MM.1S (cell line): ENCODE data around the gene CDH12.
"Not testable (repeated sequence)": the region's sequence is repeated elsewhere in the genome, so short reads cannot be mapped to it uniquely, and the experiment has no call there.

Experiments used
- DNase-seq: peaks from one replicate; pipeline ENCODE4 v3.0.0-alpha.2; 2015
- H2AFZ ChIP-seq: fragments of 300-600 bp; sonication (generic); 2 replicates; pipeline ENCODE4 v1.6.0; 2016; ENCODE audit warnings: antibody characterized with exemption, low read length
- H3F3A ChIP-seq: fragments of 300-600 bp; sonication (generic); 2 replicates; pipeline ENCODE4 v1.6.1; 2016; ENCODE audit warnings: mild to moderate bottlenecking, antibody characterized with exemption, low read length, moderate library complexity, mixed read lengths; ENCODE audit not compliant: insufficient read depth
- H3K27ac ChIP-seq: fragments of 300-600 bp; sonication (generic); 2 replicates; pipeline ENCODE4 v1.5.1; 2016; ENCODE audit warnings: mild to moderate bottlenecking, low read length
- H3K27me3 ChIP-seq: fragments of 300-600 bp; sonication (generic); replicated peaks from 2 replicates; pipeline ENCODE4 v1.6.0; 2016; ENCODE audit warnings: low read length; ENCODE audit not compliant: insufficient read depth
- H3K36me3 ChIP-seq: fragments of 300-600 bp; sonication (generic); replicated peaks from 2 replicates; pipeline ENCODE4 v1.6.1; 2016; ENCODE audit warnings: mild to moderate bottlenecking, low read length, mixed read lengths; ENCODE audit not compliant: insufficient read depth
- H3K4me1 ChIP-seq: fragments of 300-600 bp; sonication (generic); 2 replicates; pipeline ENCODE4 v1.6.1; 2016; ENCODE audit warnings: low read length, mixed read lengths
- H3K4me2 ChIP-seq: fragments of 300-600 bp; sonication (generic); 2 replicates; pipeline ENCODE4 v1.6.0; 2016; ENCODE audit warnings: low read depth, low read length
- H3K4me3 ChIP-seq: fragments of 300-600 bp; sonication (generic); 2 replicates; pipeline ENCODE4 v1.5.1; 2016; ENCODE audit warnings: low read length, mixed read lengths
- H3K79me2 ChIP-seq: fragments of 300-600 bp; sonication (generic); 2 replicates; pipeline ENCODE4 v1.6.1; 2016; ENCODE audit warnings: mixed run types, low read length, mixed read lengths
- H3K9ac ChIP-seq: fragments of 300-600 bp; sonication (generic); 2 replicates; pipeline ENCODE4 v1.6.1; 2016; ENCODE audit warnings: low read length, mixed read lengths
- H3K9me2 ChIP-seq: fragments of 300-600 bp; sonication (generic); replicated peaks from 2 replicates; pipeline ENCODE4 v1.6.1; 2016; ENCODE audit warnings: mild to moderate bottlenecking, low read length, mixed read lengths; ENCODE audit not compliant: insufficient read depth
- H3K9me3 ChIP-seq: fragments of 300-600 bp; sonication (generic); replicated peaks from 2 replicates; pipeline ENCODE4 v1.6.1; 2016; ENCODE audit warnings: mild to moderate bottlenecking, low read length, mixed read lengths; ENCODE audit not compliant: insufficient read depth
- H4K20me1 ChIP-seq: fragments of 300-600 bp; sonication (generic); 2 replicates; pipeline ENCODE4 v1.6.1; 2016; ENCODE audit warnings: mild to moderate bottlenecking, low read length, moderate library complexity, mixed read lengths; ENCODE audit not compliant: insufficient read depth
- CTCF ChIP-seq: fragments of 300-600 bp; sonication (generic); IDR thresholded peaks from 2 replicates; pipeline ENCODE4 v1.5.1; 2016; ENCODE audit warnings: antibody characterized with exemption, low read length, mixed read lengths
- EZH2 ChIP-seq: fragments of 300-600 bp; sonication (generic); optimal IDR thresholded peaks from 2 replicates; pipeline ENCODE3; 2017; ENCODE audit warnings: low read depth, mild to moderate bottlenecking, antibody characterized with exemption, low read length, mixed read lengths
- EZH2phosphoT487 ChIP-seq: fragments of 300-600 bp; sonication (generic); IDR thresholded peaks from 2 replicates; pipeline ENCODE4 v1.6.1; 2018; ENCODE audit warnings: antibody characterized with exemption, low read length

CDH12 gene

GRCh38 chr5:22223079-22223478 lies 630.1 kb downstream of the CDH12 start:
- Histone ChIP-seq H3F3A (no peaks in the 10 kb centered on the region), H3K36me3 (no peaks in the 10 kb centered on the region), H3K9ac (no peak overlapping the region), H3K27ac (no peak overlapping the region), H3K9me2 (no peaks in the 10 kb centered on the region), H3K4me2 (no peak overlapping the region), H3K9me3 (no peaks in the 10 kb centered on the region), H2AFZ (no peak overlapping the region), H3K4me1 (no peaks in the 10 kb centered on the region), H4K20me1 (no peaks in the 10 kb centered on the region), H3K79me2 (no peaks in the 10 kb centered on the region), H3K27me3 (no peaks in the 10 kb centered on the region), H3K4me3 (no peak overlapping the region)
- DNase-seq: no peak
- no peak for TF ChIP-seq EZH2phosphoT487
- TF ChIP-seq CTCF: no peak
- TF ChIP-seq EZH2: no peak

GRCh38 chr5:22213703-22214495 lies 639.2 kb downstream of the CDH12 start:
- not testable (repeated sequence) for H3K9me2 ChIP-seq, H3K27ac ChIP-seq, H3K36me3 ChIP-seq, H3K9me3 ChIP-seq, H3K79me2 ChIP-seq, H3F3A ChIP-seq, H3K4me3 ChIP-seq, H3K27me3 ChIP-seq, H3K4me2 ChIP-seq, H3K9ac ChIP-seq, H3K4me1 ChIP-seq, DNase-seq, H2AFZ ChIP-seq, H4K20me1 ChIP-seq

GRCh38 chr5:22212254-22212991 lies 640.7 kb downstream of the CDH12 start:
- not testable (repeated sequence) for H4K20me1 ChIP-seq, H2AFZ ChIP-seq, H3K9ac ChIP-seq, H3K27me3 ChIP-seq, H3K9me2 ChIP-seq, H3F3A ChIP-seq, H3K79me2 ChIP-seq, H3K4me2 ChIP-seq, H3K27ac ChIP-seq, H3K36me3 ChIP-seq, H3K9me3 ChIP-seq, H3K4me1 ChIP-seq, DNase-seq, H3K4me3 ChIP-seq

- H3K9me3 ChIP-seq, H3K79me2 ChIP-seq, H3K36me3 ChIP-seq, H4K20me1 ChIP-seq, H3F3A ChIP-seq, H3K27me3 ChIP-seq, H3K9me2 ChIP-seq, H2AFZ ChIP-seq, H3K4me1 ChIP-seq, H3K9ac ChIP-seq, DNase-seq, H3K4me3 ChIP-seq, H3K27ac ChIP-seq, H3K4me2 ChIP-seq: not testable (repeated sequence)
Measured at GRCh38 chr5:22208463-22208862, 644.7 kb downstream of the CDH12 start.

GRCh38 chr5:22188651-22189050 lies 664.5 kb downstream of the CDH12 start:
- DNase-seq, H3K9me3 ChIP-seq, H3K9ac ChIP-seq, H3K27me3 ChIP-seq, H3F3A ChIP-seq, H3K4me1 ChIP-seq, H3K4me3 ChIP-seq, H3K4me2 ChIP-seq, H2AFZ ChIP-seq, H3K27ac ChIP-seq, H3K36me3 ChIP-seq, H3K9me2 ChIP-seq, H3K79me2 ChIP-seq, H4K20me1 ChIP-seq: not testable (repeated sequence)

- not testable (repeated sequence) for DNase-seq, H3F3A ChIP-seq, H3K79me2 ChIP-seq, H3K36me3 ChIP-seq, H3K9ac ChIP-seq, H3K27ac ChIP-seq, H3K4me3 ChIP-seq, H3K4me1 ChIP-seq, H3K9me2 ChIP-seq, H4K20me1 ChIP-seq, H2AFZ ChIP-seq, H3K9me3 ChIP-seq, H3K4me2 ChIP-seq, H3K27me3 ChIP-seq
Measured at GRCh38 chr5:22187632-22188228, 665.4 kb downstream of the CDH12 start.

GRCh38 chr5:22169226-22169625 lies 683.9 kb downstream of the CDH12 start:
- H3K27ac ChIP-seq, H3K9ac ChIP-seq, H3K36me3 ChIP-seq, H3F3A ChIP-seq, H2AFZ ChIP-seq, H3K9me3 ChIP-seq, DNase-seq, H3K79me2 ChIP-seq, H3K4me3 ChIP-seq, H4K20me1 ChIP-seq, H3K27me3 ChIP-seq, H3K4me1 ChIP-seq, H3K4me2 ChIP-seq, H3K9me2 ChIP-seq: not testable (repeated sequence)
